Measurements from ENCODE around the gene ATP10A.

GRCh38 chr15:25763954-25764353 is 99.2 kb downstream of the ATP10A start:
- TF ChIP-seq CTCF (IDR thresholded peaks at IDR 0.05; ENCODE audit: low read length): no peak
- TF ChIP-seq EZH2 (optimal IDR thresholded peaks at IDR 0.05; ENCODE audit: low read depth, low read length): no peak
- TF ChIP-seq EZH2phosphoT487 (IDR thresholded peaks at IDR 0.05; ENCODE audit: low read length): no peak

Measured in MM.1S (cell line).